Inflammatory macrophage (primary cell): ENCODE measurements around the gene ZSWIM7.
"Not testable (repeated sequence)": the region's sequence is repeated elsewhere in the genome, so short reads cannot be mapped to it uniquely, and the experiment has no call there.

Experiments used
- DNase-seq, 2 donors: peaks; one replicate each; pipeline ENCODE4 v3.0.0-alpha.2; 2020 to 2022

ZSWIM7 gene

DNA sequence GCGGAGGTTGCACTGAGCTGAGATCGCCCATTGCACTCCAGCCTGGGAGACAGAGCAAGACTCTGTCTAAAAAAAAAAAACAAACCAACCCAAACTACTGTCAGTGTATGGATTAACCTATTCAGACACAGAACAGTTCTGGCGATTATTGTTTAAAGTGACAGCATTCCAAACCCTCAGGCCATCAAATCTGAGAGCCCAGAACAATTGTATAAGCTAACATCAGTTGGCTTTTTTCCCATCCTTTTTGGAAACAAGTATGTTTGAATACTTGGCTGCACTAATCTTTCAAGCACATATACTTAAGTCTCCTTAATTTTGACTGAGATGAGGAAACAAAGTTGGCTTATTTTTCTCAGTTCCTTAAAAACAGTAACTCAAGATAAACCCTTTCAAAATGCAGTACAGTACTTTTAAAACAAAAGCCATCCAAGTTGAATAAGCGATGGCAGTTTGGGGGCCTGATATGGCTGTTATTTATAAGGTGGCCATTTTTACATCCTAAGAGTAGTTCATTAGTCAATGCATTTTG is 1.4 kb downstream of the ZSWIM7 start:
- DNase-seq, result peak in 1 of 2 donors; percentile 17

GRCh38 chr17:15996322-15996721 is 3.2 kb downstream of the ZSWIM7 start:
- DNase-seq, result no peak

GRCh38 chr17:15981646-15982580 is 17.6 kb downstream of the ZSWIM7 start:
- DNase-seq, result no peak

DNA sequence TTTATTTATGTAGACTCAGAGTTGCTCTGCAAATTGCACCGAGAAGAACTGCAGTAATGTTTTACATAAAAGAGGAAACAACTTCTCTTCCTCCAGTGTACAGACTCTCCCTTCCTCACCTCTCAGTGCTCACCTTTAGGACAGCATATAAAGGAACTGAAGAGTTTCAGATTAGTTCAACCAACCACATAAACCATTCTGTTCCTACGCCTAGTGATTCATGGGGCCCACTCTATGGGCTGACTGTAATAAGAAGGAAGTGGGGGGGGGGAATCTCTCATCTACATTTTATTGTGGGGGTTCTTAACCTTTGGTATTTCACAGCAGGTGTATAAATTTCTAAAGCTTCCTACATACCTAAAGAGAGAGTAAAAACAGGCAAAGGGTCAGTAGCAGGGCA is 18.3 kb downstream of the ZSWIM7 start:
- DNase-seq, result peak; percentile 22 to 41

GRCh38 chr17:15979013-15979412 is 20.5 kb downstream of the ZSWIM7 start:
- not testable (repeated sequence) for DNase-seq

GRCh38 chr17:15978606-15979005 is 20.9 kb downstream of the ZSWIM7 start:
- DNase-seq, result no peak

DNA sequence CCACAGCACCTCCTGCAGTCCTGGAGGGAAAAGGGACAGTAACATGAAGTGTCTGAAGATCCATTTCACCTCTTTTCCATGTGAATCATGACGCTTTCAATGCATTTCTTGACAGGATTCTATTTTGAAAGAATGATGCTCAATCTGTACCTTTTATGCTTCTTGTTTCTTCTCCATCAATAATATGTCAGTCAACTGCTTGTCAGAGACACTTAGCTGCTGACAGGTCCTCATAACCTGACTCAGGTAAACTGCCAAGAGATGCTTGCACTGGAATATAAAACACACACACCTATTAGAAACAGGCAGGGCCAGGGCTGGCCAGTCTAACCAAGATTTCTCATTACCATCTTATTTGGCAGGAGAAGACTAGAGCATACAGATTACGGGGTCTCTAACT is 21.6 kb downstream of the ZSWIM7 start:
- no peak for DNase-seq

DNA sequence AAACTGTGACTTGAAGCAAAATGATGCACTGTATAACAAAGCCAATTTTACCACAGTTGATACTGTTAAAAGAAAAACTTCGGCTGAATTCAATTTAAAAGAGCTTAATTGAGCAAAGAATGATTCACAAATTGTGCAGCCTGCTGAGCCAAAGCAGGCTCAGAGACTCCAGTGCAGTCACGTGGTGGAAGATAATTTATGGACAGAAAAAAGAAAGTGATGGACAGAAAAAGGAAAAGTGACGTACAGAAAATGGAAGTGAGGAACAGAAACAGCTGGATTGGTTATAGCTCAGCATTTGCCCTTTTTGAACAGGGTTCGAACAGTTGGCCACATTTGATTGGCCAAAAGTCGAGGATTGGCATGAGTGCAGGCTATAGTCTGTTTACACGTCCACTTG is 25.7 kb downstream of the ZSWIM7 start:
- DNase-seq, result no peak

GRCh38 chr17:15973016-15973415 is 26.5 kb downstream of the ZSWIM7 start:
- DNase-seq, result no peak

GRCh38 chr17:15972497-15972951 is 27.0 kb downstream of the ZSWIM7 start:
- no peak for DNase-seq

DNA sequence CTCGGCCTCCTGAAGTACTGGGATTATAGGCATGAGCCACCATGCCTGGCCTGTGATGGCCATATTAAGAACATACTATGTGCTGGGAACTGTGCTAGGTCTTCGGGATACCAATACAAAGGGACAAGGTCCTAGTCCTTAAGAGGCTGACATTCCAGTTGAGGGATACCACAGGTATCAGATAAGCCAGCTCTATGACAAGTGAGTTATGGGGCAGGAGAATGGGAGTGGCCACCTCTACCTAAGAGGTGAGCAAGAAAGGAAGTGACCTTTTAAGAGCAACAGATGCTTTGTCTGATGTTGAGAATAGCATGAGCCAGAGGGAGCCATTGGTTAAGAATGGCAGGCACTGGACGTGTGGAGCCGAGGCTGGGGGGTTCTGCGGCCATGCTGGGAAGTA is 27.6 kb downstream of the ZSWIM7 start:
- DNase-seq, result no peak

- peak; percentile 31 for DNase-seq
These were observed 28.3 kb downstream of the ZSWIM7 start for GRCh38 chr17:15971098-15971678.

DNA sequence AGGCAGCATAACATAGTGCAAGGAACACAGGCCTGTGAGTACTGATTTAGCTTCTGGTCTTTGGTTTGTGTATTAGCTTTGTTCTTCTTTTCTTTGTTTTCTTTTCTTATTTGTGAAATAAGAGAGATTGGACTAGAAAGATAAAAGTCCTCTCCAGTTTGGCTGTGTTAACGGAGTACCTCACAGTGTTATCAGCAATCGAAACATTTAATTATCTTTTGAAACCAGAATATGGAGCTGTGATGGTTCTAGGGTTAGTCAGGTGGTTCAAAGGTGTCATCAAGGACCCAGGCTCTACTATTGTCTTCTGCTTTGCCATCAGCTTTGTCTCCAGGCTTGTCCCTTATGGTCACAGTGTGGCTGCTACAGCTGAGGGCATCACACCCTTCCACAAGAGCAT is 29.0 kb downstream of the ZSWIM7 start:
- DNase-seq, result no peak

GRCh38 chr17:15969463-15969862 is 30.0 kb downstream of the ZSWIM7 start:
- DNase-seq, result no peak

- DNase-seq, result no peak
These were observed 31.7 kb downstream of the ZSWIM7 start for GRCh38 chr17:15967706-15968399.

GRCh38 chr17:15966879-15967248 is 32.6 kb downstream of the ZSWIM7 start:
- no peak for DNase-seq

GRCh38 chr17:15966183-15966878 is 33.2 kb downstream of the ZSWIM7 start:
- peak; percentile 57 to 59 for DNase-seq

GRCh38 chr17:15965528-15965927 is 34.0 kb downstream of the ZSWIM7 start:
- no peak for DNase-seq

- DNase-seq, result no peak
These were observed 35.8 kb downstream of the ZSWIM7 start for GRCh38 chr17:15963670-15964110.

DNA sequence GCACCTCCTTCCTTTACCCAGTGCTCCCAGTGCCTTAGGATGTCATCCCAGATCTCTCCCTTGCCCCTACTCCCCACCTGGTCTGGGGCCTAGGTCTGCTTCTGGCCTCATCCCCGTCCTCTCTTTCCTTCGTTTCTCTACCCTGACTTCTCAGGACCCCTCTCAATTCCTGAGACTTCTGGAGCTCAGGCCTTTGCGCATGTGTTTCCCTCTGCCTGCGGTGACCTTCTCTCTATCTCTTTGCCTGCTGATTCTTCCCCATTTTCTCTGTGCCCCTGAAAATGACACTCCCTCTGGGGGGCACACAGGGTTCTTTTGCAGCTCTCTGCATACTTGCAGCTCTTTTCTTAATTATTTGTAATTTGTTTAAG is 41.0 kb downstream of the ZSWIM7 start:
- DNase-seq, result no peak

DNA sequence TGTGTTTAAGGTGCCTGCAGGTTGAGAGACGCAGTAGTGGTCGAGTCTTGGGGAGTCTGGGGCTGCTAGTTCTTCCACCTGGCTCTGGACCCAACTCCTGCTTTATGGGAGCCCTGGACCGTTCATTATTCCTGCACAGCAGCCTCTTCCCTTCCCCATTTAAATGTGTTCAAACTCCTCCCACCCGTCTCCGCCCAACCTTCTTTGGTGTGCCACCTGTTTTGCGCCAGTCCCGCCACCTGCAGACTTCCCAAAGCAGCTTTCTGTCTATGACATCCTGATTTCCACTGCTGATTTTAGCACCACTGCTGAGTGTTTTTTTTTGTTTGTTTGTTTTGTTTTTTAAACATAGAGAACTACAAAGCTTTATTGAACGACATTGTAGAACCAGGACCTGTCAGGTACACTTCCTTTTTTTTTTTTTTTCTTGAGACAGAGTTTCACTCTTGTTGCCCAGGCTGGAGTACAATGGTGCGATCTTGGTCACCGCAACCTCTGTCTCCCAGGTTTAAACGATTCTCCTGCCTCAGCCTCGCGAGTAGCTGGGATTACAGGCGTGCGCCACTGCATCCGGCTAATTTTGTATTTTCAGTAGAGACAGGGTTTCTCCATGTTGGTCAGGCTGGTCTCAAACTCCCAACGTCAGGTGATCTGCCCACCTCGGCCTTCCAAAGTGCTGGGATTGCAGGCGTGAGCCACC is 41.7 kb downstream of the ZSWIM7 start:
- DNase-seq, result no peak

- no peak for DNase-seq
These were observed 42.3 kb downstream of the ZSWIM7 start for GRCh38 chr17:15957206-15957605.
